Measurements from ENCODE around the gene SPRED3. TPM values are rescaled to one million over a fixed set of nuclear protein-coding genes. Genes with fewer than 3 reads are reported as not detected.
"Not testable (repeated sequence)": the region's sequence is repeated elsewhere in the genome, so short reads cannot be mapped to it uniquely, and the experiment has no call there.

SPRED3 gene
- total RNA-seq, 1 experiment from 2014 or later = 5.4 TPM

DNA sequence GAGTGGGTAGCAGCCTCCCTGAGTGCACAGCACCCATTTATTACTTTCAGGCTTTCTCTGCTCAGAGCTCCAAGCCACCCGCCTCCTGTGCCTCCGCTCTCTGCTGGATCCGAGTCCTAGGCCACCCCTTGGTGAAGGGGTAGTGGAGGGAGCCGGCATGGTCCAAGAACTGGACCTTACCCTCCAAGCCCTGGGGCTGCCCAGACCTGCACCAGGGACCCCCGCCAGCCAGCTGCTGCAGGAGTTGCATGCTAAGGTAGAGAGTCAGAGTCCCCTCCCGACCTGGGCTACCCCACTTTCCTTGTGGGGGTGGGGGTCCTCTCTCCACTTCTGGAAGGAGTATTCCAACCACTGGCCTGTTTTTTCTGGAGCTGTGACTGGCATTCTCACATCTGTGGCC lies 16.4 kb downstream of the SPRED3 start:
- H3K36me3 Mint-ChIP-seq (ENCODE audit: insufficient read depth, unreplicated experiment) = peaks cover 42% of the 10 kb centered on the region
- BruUV-seq (replicated peaks) = no TSS peak
- TF ChIP-seq, protein P1, sequence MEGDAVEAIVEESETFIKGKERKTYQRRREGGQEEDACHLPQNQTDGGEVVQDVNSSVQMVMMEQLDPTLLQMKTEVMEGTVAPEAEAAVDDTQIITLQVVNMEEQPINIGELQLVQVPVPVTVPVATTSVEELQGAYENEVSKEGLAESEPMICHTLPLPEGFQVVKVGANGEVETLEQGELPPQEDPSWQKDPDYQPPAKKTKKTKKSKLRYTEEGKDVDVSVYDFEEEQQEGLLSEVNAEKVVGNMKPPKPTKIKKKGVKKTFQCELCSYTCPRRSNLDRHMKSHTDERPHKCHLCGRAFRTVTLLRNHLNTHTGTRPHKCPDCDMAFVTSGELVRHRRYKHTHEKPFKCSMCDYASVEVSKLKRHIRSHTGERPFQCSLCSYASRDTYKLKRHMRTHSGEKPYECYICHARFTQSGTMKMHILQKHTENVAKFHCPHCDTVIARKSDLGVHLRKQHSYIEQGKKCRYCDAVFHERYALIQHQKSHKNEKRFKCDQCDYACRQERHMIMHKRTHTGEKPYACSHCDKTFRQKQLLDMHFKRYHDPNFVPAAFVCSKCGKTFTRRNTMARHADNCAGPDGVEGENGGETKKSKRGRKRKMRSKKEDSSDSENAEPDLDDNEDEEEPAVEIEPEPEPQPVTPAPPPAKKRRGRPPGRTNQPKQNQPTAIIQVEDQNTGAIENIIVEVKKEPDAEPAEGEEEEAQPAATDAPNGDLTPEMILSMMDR (IDR thresholded peaks at IDR 0.05; ENCODE audit: unreplicated experiment) = no peak
- H3K27ac Mint-ChIP-seq (ENCODE audit: unreplicated experiment) = no peak overlapping the region
- no peaks in the 10 kb centered on the region for H3K4me1 Mint-ChIP-seq (ENCODE audit: low read depth, unreplicated experiment)
- no peaks in the 10 kb centered on the region for H3K27me3 Mint-ChIP-seq (ENCODE audit: unreplicated experiment)
- no peak for DNase-seq
- CTCF ChIA-PET = no interaction called here
- H3K9me3 Mint-ChIP-seq (ENCODE audit: low read depth, unreplicated experiment) = no peaks in the 10 kb centered on the region
- peak overlapping the region; percentile 99 for H3K4me3 Mint-ChIP-seq (ENCODE audit: low read depth, unreplicated experiment)
- intact Hi-C loops (cut with micrococcal nuclease; ENCODE audit: unreplicated experiment) = loop anchor here (5.0 kb wide), 1 partner anchor 527 kb away; the partner anchor contains the start of genes MRPS12 and SARS2

DNA sequence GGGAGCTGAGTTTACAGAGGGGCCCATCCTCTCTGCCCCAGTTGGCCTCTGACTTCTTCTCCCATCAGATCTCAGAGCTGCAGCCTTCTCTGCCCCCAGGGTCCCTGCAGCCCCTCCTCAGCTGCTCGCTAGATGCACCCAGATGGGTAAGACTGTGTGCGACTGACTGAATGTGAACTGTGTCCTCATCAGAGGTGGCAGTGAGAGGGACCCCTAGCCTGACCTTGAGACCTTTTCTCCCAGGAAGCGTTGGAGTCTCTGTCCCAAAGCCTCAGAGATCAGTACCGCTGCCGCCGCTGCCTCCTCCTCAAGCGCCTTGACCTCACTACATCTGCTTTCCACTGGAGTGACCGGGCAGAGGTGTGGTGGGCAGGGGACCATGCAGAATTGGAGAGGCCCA lies 16.8 kb downstream of the SPRED3 start:
- Mint-ChIP-seq H3K9me3 (ENCODE audit: low read depth, unreplicated experiment) (no peaks in the 10 kb centered on the region), H3K27me3 (ENCODE audit: unreplicated experiment) (peaks cover 2% of the 10 kb centered on the region), H3K36me3 (ENCODE audit: insufficient read depth, unreplicated experiment) (peaks cover 42% of the 10 kb centered on the region)

DNA sequence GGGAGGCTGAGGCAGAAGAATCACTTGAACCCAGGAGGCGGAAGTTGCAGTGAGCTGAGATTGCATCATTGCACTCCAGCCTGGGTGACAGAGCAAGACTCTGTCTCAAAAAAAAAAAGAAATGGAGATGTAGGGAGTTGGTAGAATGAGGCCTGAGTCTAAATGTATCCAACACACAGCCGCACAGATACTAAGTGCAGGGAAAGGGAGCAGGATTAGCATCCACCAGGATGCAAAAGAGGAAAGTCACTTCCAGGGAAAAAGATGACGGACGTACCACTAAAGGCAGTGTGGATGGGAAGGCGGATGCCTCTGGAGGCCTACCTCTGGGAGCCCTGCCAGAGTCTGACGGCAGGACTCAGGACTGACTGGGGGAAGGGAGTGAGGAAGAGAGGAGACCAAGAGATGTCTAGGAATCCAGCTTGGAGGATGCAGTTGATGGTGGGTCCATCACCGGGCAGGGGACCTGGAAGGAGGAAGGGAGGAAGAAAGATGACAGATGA lies 21.2 kb downstream of the SPRED3 start:
- no peak for DNase-seq
- peaks cover 14% of the 10 kb centered on the region for H3K4me1 Mint-ChIP-seq (ENCODE audit: low read depth, unreplicated experiment)
- no peaks in the 10 kb centered on the region for H3K9me3 Mint-ChIP-seq (ENCODE audit: low read depth, unreplicated experiment)
- BruUV-seq (replicated peaks) = no TSS peak
- TF ChIP-seq, protein P1 (IDR thresholded peaks at IDR 0.05; ENCODE audit: unreplicated experiment) = no peak
- no peak overlapping the region for H3K4me3 Mint-ChIP-seq (ENCODE audit: low read depth, unreplicated experiment)
- no peak overlapping the region for H3K27ac Mint-ChIP-seq (ENCODE audit: unreplicated experiment)
- intact Hi-C loops (cut with micrococcal nuclease; ENCODE audit: unreplicated experiment) = no loop called here
- CTCF ChIA-PET = interaction anchor here (0.6 kb wide), 1 partner anchor 47 kb away, joined by 6 read pairs; no protein-coding TSS in a partner anchor
- H3K27me3 Mint-ChIP-seq (ENCODE audit: unreplicated experiment) = peaks cover 24% of the 10 kb centered on the region
- H3K36me3 Mint-ChIP-seq (ENCODE audit: insufficient read depth, unreplicated experiment) = peaks cover 29% of the 10 kb centered on the region

More for the DNA sequence above, 16.8 kb downstream of the SPRED3 start:
- TF ChIP-seq, protein P1 (IDR thresholded peaks at IDR 0.05; ENCODE audit: unreplicated experiment) = no peak
- CTCF ChIA-PET = no interaction called here
- no peak overlapping the region for H3K4me3 Mint-ChIP-seq (ENCODE audit: low read depth, unreplicated experiment)
- no TSS peak for BruUV-seq (replicated peaks)
- H3K27ac Mint-ChIP-seq (ENCODE audit: unreplicated experiment) = no peak overlapping the region
- intact Hi-C loops (cut with micrococcal nuclease; ENCODE audit: unreplicated experiment) = no loop called here
- no peaks in the 10 kb centered on the region for H3K4me1 Mint-ChIP-seq (ENCODE audit: low read depth, unreplicated experiment)
- DNase-seq = no peak

DNA sequence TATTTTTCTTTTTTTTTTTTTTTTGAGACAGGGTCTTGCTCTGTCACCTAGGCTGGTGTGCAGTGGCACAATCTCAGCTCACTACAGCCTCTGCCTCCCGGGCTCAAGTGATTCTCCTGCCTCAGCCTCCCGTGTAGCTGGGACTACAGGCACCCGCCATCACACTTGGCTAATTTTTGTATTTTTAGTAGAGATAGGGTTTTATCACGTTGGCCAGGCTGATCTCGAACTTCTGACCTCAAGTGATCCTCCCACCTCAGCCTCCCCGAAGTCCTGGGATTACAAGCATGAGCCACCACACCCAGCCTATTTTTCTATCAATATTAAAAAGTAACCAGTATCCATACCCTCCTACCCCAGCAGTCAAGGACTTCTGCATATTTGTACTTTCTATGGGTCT lies 21.9 kb downstream of the SPRED3 start:
- H3K27ac Mint-ChIP-seq (ENCODE audit: unreplicated experiment); intact Hi-C loops (cut with micrococcal nuclease; ENCODE audit: unreplicated experiment); BruUV-seq (replicated peaks); CTCF ChIA-PET; H3K9me3 Mint-ChIP-seq (ENCODE audit: low read depth, unreplicated experiment); H3K4me3 Mint-ChIP-seq (ENCODE audit: low read depth, unreplicated experiment); DNase-seq: not testable (repeated sequence)
- peaks cover 14% of the 10 kb centered on the region for H3K4me1 Mint-ChIP-seq (ENCODE audit: low read depth, unreplicated experiment)
- H3K36me3 Mint-ChIP-seq (ENCODE audit: insufficient read depth, unreplicated experiment) = peaks cover 21% of the 10 kb centered on the region
- H3K27me3 Mint-ChIP-seq (ENCODE audit: unreplicated experiment) = peaks cover 24% of the 10 kb centered on the region

DNA sequence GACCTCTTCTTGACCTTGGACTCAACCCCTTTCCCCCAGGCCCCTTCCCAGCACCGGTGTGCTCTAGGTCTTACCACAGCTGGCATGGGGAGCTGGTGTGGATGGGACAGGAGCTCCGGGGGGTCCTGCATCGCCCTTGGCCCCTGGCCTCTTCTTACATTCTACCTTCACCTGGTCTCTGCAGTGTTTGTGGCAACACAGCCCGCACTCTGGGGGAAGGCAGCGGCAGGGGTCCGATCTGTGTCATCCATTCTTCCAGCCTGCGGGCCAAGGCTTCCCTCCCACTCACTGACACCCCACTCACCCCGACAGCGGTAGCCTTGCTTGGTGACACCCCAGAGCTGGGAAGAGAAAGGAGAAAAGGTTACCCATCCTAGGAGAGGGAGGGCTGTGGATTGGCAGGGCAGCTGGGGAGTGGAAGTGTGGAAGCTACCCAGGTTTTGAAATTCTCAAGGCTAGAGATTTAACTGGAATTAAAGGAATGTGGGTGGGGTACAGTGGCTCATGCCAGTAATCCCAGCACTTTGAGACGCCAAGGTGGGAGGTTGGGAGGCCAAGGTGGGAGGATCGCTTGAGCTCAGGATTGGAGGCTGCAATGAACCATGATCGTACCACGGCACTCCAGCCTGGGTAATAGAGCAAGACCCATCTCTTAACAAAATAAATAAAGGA lies 22.7 kb downstream of the SPRED3 start:
- TF ChIP-seq, protein P1 (IDR thresholded peaks at IDR 0.05; ENCODE audit: unreplicated experiment) = no peak
- no peaks in the 10 kb centered on the region for H3K9me3 Mint-ChIP-seq (ENCODE audit: low read depth, unreplicated experiment)
- CTCF ChIA-PET = interaction anchor here (1.6 kb wide), 1 partner anchor 8 kb away, joined by 4 read pairs; the partner anchor contains the start of gene FAM98C
- H3K4me1 Mint-ChIP-seq (ENCODE audit: low read depth, unreplicated experiment) = peaks cover 14% of the 10 kb centered on the region
- intact Hi-C loops (cut with micrococcal nuclease; ENCODE audit: unreplicated experiment) = no loop called here
- H3K4me3 Mint-ChIP-seq (ENCODE audit: low read depth, unreplicated experiment) = no peak overlapping the region
- H3K36me3 Mint-ChIP-seq (ENCODE audit: insufficient read depth, unreplicated experiment) = peaks cover 17% of the 10 kb centered on the region
- peaks cover 24% of the 10 kb centered on the region for H3K27me3 Mint-ChIP-seq (ENCODE audit: unreplicated experiment)
- DNase-seq = no peak
- no TSS peak for BruUV-seq (replicated peaks)
- H3K27ac Mint-ChIP-seq (ENCODE audit: unreplicated experiment) = peak overlapping the region; percentile 46

DNA sequence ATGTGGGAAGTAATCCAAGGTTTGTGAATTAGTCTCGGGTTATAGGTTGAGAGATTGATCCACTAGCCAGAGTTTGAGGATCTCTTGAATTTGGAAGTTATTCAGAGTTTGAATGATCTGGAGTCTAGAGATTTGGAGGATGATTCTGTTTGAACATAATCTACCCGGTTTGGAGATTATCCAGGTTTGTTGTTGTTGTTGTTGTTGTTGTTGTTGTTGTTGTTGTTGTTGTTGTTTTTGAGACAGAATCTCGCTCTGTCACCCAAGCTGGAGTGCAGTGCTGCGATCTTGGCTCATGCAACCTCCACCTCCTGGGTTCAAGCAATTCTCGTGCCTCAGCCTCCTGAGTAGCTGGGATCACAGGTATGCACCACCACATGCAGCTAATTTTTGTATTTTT lies 23.4 kb downstream of the SPRED3 start:
- DNase-seq; H3K27ac Mint-ChIP-seq (ENCODE audit: unreplicated experiment); H3K4me3 Mint-ChIP-seq (ENCODE audit: low read depth, unreplicated experiment); BruUV-seq (replicated peaks); intact Hi-C loops (cut with micrococcal nuclease; ENCODE audit: unreplicated experiment); H3K9me3 Mint-ChIP-seq (ENCODE audit: low read depth, unreplicated experiment): not testable (repeated sequence)
- peaks cover 29% of the 10 kb centered on the region for H3K27me3 Mint-ChIP-seq (ENCODE audit: unreplicated experiment)
- peaks cover 16% of the 10 kb centered on the region for H3K36me3 Mint-ChIP-seq (ENCODE audit: insufficient read depth, unreplicated experiment)
- H3K4me1 Mint-ChIP-seq (ENCODE audit: low read depth, unreplicated experiment) = peaks cover 17% of the 10 kb centered on the region
- CTCF ChIA-PET = interaction anchor here (1.6 kb wide), 1 partner anchor 9 kb away, joined by 4 read pairs; the partner anchor contains the start of gene FAM98C

Data from Calu3 (cell line).